Ascending aorta (tissue), 2 donors: ENCODE data around the gene IGDCC3. TPM values are rescaled to one million over a fixed set of nuclear protein-coding genes. Genes with fewer than 3 reads are reported as not detected.
A peak's percentile ranks its signal among the peaks of the same experiment; 100 is the strongest.

Source experiments
- DNase-seq, 2 donors: peaks; one replicate each; pipeline ENCODE4 v3.0.0-alpha.2; 2019; ENCODE audit warnings: low spot score in 2 of 2
- H3K27ac ChIP-seq, 2 donors: fragments of 200-600 bp; sonication (generic); one replicate each; pipeline ENCODE4 v1.5.1; 2016 to 2017; ENCODE audit warnings: mild to moderate bottlenecking in 1 of 2
- H3K27me3 ChIP-seq: fragments of 200-600 bp; sonication (generic); one replicate; pipeline ENCODE4 v1.5.1; 2017
- H3K36me3 ChIP-seq, 2 donors: fragments of 200-600 bp; sonication (generic); one replicate each; pipeline ENCODE4 v1.5.1; 2016
- H3K4me1 ChIP-seq, 2 donors: fragments of 200-600 bp; sonication (generic); one replicate each; pipeline ENCODE4 v1.5.1; 2016 to 2017; ENCODE audit warnings: mild to moderate bottlenecking in 1 of 2
- H3K4me3 ChIP-seq, 2 donors: fragments of 200-600 bp; sonication (generic); one replicate each; pipeline ENCODE4 v1.5.1; 2016 to 2017; ENCODE audit warnings: mild to moderate bottlenecking in 1 of 2
- H3K9me3 ChIP-seq, 2 donors: fragments of 200-600 bp; sonication (generic); one replicate each; pipeline ENCODE4 v1.5.1; 2016
- CTCF ChIP-seq, 3 experiments: fragments of 200-600 bp in 2 of 3; fragments of 450-650 bp in 1 of 3; sonication (generic) in 2 of 3; IDR thresholded peaks; one replicate each; pipeline ENCODE4 v1.5.1; 2016 to 2019; ENCODE audit warnings: antibody characterized with exemption in 3 of 3, mild to moderate bottlenecking in 1 of 3, moderate library complexity in 1 of 3
- intact Hi-C: fragments of 100-400 bp; cut with DNase I; formaldehyde crosslinking; loops from one replicate; pipeline ENCODE4 v1.15.1; 2023
- total RNA-seq: library from RNA; depleted of rRNA; stranded (reverse); fragments of >200 nt; gene quantifications from one replicate; pipeline ENCODE4 v1.1.0, GENCODE V29; 2016

Gene IGDCC3
- not detected for total RNA-seq

GRCh38 chr15:65377976-65378366 lies at the start of gene IGDCC3:
IGDCC3 (minus strand) TSS chr15:65378002; CDS start chr15:65377788, 214 bp downstream.
- peak within 1 kb of the TSS; percentile 66 to 81 for H3K4me3 ChIP-seq
- peaks cover 3 to 10% of the 10 kb centered on the region in 2 donors for H3K4me1 ChIP-seq
- intact Hi-C loops, result no loop called here
- no peak for TF ChIP-seq CTCF (IDR thresholded peaks at IDR 0.05)
- no peaks in the 10 kb centered on the region for H3K9me3 ChIP-seq
- H3K27ac ChIP-seq, result no peak within 1 kb of the TSS
- no peak for DNase-seq
- H3K36me3 ChIP-seq, result no peaks in the 10 kb centered on the region
- H3K27me3 ChIP-seq, result no peaks in the 10 kb centered on the region

- intact Hi-C loops, result no loop called here
- Histone ChIP-seq H3K9me3 (no peaks in the 10 kb centered on the region), H3K4me3 (no peak overlapping the region), H3K27ac (no peak overlapping the region), H3K4me1 (peaks cover 0 to 11% of the 10 kb centered on the region in 2 donors), H3K36me3 (no peaks in the 10 kb centered on the region), H3K27me3 (no peaks in the 10 kb centered on the region)
- no peak for DNase-seq
- no peak for TF ChIP-seq CTCF (IDR thresholded peaks at IDR 0.05)
Measured at GRCh38 chr15:65426216-65426853, 48.5 kb upstream of the IGDCC3 start.

- intact Hi-C loops, result no loop called here
- Histone ChIP-seq H3K9me3 (no peaks in the 10 kb centered on the region), H3K36me3 (no peaks in the 10 kb centered on the region), H3K27ac (no peak overlapping the region), H3K4me1 (peaks cover 0 to 16% of the 10 kb centered on the region in 2 donors), H3K4me3 (no peak overlapping the region), H3K27me3 (peaks cover 5% of the 10 kb centered on the region)
- no peak for TF ChIP-seq CTCF (IDR thresholded peaks at IDR 0.05)
- peak in 1 of 2 donors; percentile 27 for DNase-seq
Measured at GRCh38 chr15:65424683-65425082, 46.9 kb upstream of the IGDCC3 start.

GRCh38 chr15:65423976-65424679 lies 46.3 kb upstream of the IGDCC3 start:
- no peak for TF ChIP-seq CTCF (IDR thresholded peaks at IDR 0.05)
- no peaks in the 10 kb centered on the region for H3K36me3 ChIP-seq
- H3K27me3 ChIP-seq, result peaks cover 5% of the 10 kb centered on the region
- DNase-seq, result peak in 1 of 2 donors; percentile 9
- H3K9me3 ChIP-seq, result no peaks in the 10 kb centered on the region
- no peak overlapping the region for H3K27ac ChIP-seq
- H3K4me1 ChIP-seq, result peaks cover 0 to 16% of the 10 kb centered on the region in 2 donors
- intact Hi-C loops, result no loop called here
- H3K4me3 ChIP-seq, result no peak overlapping the region

- peaks cover 5% of the 10 kb centered on the region for H3K27me3 ChIP-seq
- H3K9me3 ChIP-seq, result no peaks in the 10 kb centered on the region
- H3K4me1 ChIP-seq, result peaks cover 0 to 16% of the 10 kb centered on the region in 2 donors
- H3K4me3 ChIP-seq, result peak overlapping the region in 1 of 2 donors; percentile 83
- TF ChIP-seq CTCF (IDR thresholded peaks at IDR 0.05), result no peak
- intact Hi-C loops, result no loop called here
- DNase-seq, result peak in 1 of 2 donors; percentile 47
- H3K27ac ChIP-seq, result no peak overlapping the region
- H3K36me3 ChIP-seq, result no peaks in the 10 kb centered on the region
Measured at GRCh38 chr15:65423150-65423975, 45.6 kb upstream of the IGDCC3 start.
